Mucosa of gallbladder (tissue), 1 donor: ENCODE measurements around the gene CNPY3. TPM values are rescaled to one million over a fixed set of nuclear protein-coding genes. Genes with fewer than 3 reads are reported as not detected.
A peak's percentile ranks its signal among the peaks of the same experiment; 100 is the strongest.

ENCODE experiments used
- DNase-seq: peaks from one replicate; pipeline ENCODE4 v3.0.0-alpha.2; 2020; ENCODE audit warnings: low spot score
- total RNA-seq: library from RNA; stranded (reverse); gene quantifications from one replicate; pipeline ENCODE4 v1.2.1, GENCODE V29; 2021
- donor health status: DM: no; HTN: no; CAD: no.

The CNPY3 gene
- total RNA-seq, 1 donor from 2014 or later: 88.9 TPM

- DNase-seq: no peak
These were observed 52.6 kb downstream of the CNPY3 start for GRCh38 chr6:42981836-42982235.

GRCh38 chr6:42984001-42984923 lies 55.0 kb downstream of the CNPY3 start, which contains the start of gene PPP2R5D:
Gene PPP2R5D, plus strand, starts transcription at chr6:42984570. Its CDS starts 108 bp downstream, at chr6:42984678.
- DNase-seq: peak; percentile 99

GRCh38 chr6:42984924-42985475 lies 55.7 kb downstream of the CNPY3 start:
- no peak for DNase-seq

- no peak for DNase-seq
These were observed 58.5 kb downstream of the CNPY3 start for GRCh38 chr6:42987533-42988451.

GRCh38 chr6:42988486-42989020 lies 59.3 kb downstream of the CNPY3 start:
- no peak for DNase-seq

Other genes with a start within 250 kb of the CNPY3 start
- 1.7 TPM for gene PRPH2, start 206.9 kb upstream of the CNPY3 start, total RNA-seq
- gene TBCC, start 183.4 kb upstream of the CNPY3 start, total RNA-seq: 19.7 TPM
- gene BICRAL, start 147.4 kb upstream of the CNPY3 start, total RNA-seq: 18.1 TPM
- 61.1 TPM for gene RPL7L1, start 49.9 kb upstream of the CNPY3 start, total RNA-seq
- 0.37 TPM for gene PTCRA, start 13.4 kb upstream of the CNPY3 start, total RNA-seq
- gene GNMT, start 31.3 kb downstream of the CNPY3 start, total RNA-seq: 0.52 TPM
- 53.0 TPM for gene PEX6, start 49.7 kb downstream of the CNPY3 start, total RNA-seq
- gene PPP2R5D, start 55.1 kb downstream of the CNPY3 start, total RNA-seq: 34.9 TPM
- 66.3 TPM for gene MEA1, start 84.5 kb downstream of the CNPY3 start, total RNA-seq
- 93.8 TPM for gene KLHDC3, start 84.8 kb downstream of the CNPY3 start, total RNA-seq
- gene RRP36, start 92.1 kb downstream of the CNPY3 start, total RNA-seq: 40.6 TPM
- gene CUL7, start 124.4 kb downstream of the CNPY3 start, total RNA-seq: 29.5 TPM
- 49.1 TPM for gene MRPL2, start 130.0 kb downstream of the CNPY3 start, total RNA-seq
- 71.6 TPM for gene KLC4, start 130.2 kb downstream of the CNPY3 start, total RNA-seq
- 30.0 TPM for gene PTK7, start 146.8 kb downstream of the CNPY3 start, total RNA-seq
- gene SRF, start 241.8 kb downstream of the CNPY3 start, total RNA-seq: 50.5 TPM